ENCODE measurements around the gene SNX4. TPM values are rescaled to one million over a fixed set of nuclear protein-coding genes. Genes with fewer than 3 reads are reported as not detected.

The SNX4 gene
- total RNA-seq (2021; fragmentation: NEBNext Ultra II Directional; extraction: Animal tissue kit (Norgen Biotek cat#: 25700)) (21.7 and 23.1 TPM in 2 replicates), polyA plus RNA-seq (2011; rRNA removed) (3.1 and 7.2 TPM in 2 replicates), polyA minus RNA-seq (2011; rRNA and poly(A)+ RNA removed) (12.0 and 20.9 TPM in 2 replicates)
- polyA plus RNA-seq (2011; cell fraction: cytosol; rRNA removed): 9.5 TPM
- polyA plus RNA-seq (2011; cell fraction: nucleus; rRNA removed): 3.6 TPM
- polyA plus RNA-seq (2012, experiment 1 of 2): 22.8 to 29.0 TPM (median 26.0 TPM) in 4 replicates
- 1.9 TPM for polyA plus RNA-seq (2012, experiment 2 of 2)
- 10.8 TPM for polyA plus RNA-seq (2013, experiment 1 of 2)
- polyA plus RNA-seq (2013, experiment 2 of 2): 10.3 TPM
- 7.5 TPM for polyA minus RNA-seq (2011; cell fraction: cytosol; rRNA and poly(A)+ RNA removed)
- 11.6 TPM for polyA minus RNA-seq (2011; cell fraction: nucleus; rRNA and poly(A)+ RNA removed)
- long read RNA-seq, experiment 1, partial matches to known transcripts: 13 of 22 reads
- long read RNA-seq, experiment 1, other reads (novel, unspliced or antisense): 6 of 22 reads
- long read RNA-seq, experiment 2, transcript SNX4-201 (14 exons, 2,513 nt): major isoform, 8 of 10 reads
- long read RNA-seq, experiment 2, partial matches to known transcripts: 1 of 10 reads
- long read RNA-seq, experiment 2, other reads (novel, unspliced or antisense): 1 of 10 reads

DNA sequence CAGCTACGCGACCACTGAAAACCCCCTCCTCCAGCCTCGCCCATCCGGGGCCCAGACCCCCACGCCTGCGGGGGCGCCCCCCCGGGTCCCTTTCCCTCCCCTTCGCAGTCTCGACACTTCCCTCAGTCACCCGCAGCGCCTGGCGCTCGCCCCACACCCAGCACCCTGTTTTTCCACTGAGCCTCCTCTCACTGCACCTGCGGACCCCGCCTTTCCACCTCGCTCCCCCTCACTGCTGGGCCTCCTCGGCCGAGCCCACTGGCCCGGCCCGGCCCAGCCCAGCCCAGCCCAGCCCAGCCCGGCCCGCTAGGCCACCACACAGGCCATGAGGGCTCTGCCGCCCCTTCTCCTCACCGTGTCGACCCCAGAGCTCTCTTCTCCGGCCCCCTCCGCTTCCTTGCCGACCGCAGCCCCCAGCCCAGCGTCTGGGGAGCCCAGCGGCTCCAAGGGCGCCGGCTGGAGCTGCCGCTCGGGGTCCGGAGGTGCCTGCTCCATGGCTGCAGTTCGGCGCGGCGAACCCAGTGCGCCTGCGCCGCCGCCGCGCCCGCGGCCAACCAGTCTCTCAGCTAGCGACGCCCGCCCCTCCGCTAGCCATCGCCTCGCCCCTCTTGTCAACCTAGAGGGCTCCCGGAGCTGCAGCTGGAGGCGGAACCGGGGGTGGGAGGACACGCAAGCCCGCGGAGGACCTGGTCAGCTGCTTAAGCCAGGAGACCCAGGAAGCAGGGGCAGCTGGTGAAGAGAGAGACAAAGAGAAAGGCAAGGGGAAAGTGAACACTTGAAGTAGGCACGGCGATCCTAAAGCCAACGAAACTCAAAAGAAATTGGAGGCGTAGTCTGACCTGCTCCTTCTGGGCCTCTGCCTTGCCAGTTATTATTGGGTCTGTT lies at the start of gene SNX4:
Gene SNX4 (minus strand): TSS at position 525 of the 885 bp plus-strand sequence. CDS start 30 bp downstream, at position 495.
- Histone ChIP-seq H3K4ac (replicated peaks; ENCODE audit: insufficient read length, low read depth, low read length) (no peak within 1 kb of the TSS), H3K23me2 (ENCODE audit: low read depth, low read length) (peaks cover 3% of the 10 kb centered on the region; the same call in 1 of the 2 replicates), H2BK12ac (ENCODE audit: low read depth, low read length) (no peak within 1 kb of the TSS), H4K8ac (ENCODE audit: extremely low read depth, insufficient read depth, low read length) (peak within 1 kb of the TSS; percentile 98), H3K14ac (ENCODE audit: insufficient read length) (no peak within 1 kb of the TSS), H3K4me1 (replicated peaks in 1 of 4; ENCODE audit: control insufficient read depth in 3 of 4, insufficient read depth in 4 of 4, low read length in 3 of 4) (no peaks in the 10 kb centered on the region; a peak in 1 of 7 replicates), H4K91ac (replicated peaks; ENCODE audit: insufficient read length, low read length) (no peak within 1 kb of the TSS), H3K18ac (ENCODE audit: extremely low read depth, low read length) (peak within 1 kb of the TSS; percentile 48; the same call in 1 of the 2 replicates), H3K4me3 (ENCODE audit: extremely low read depth in 1 of 4, insufficient read depth in 2 of 4, low read depth in 3 of 4, low read length in 4 of 4) (peak within 1 kb of the TSS; percentile 76 to 92 (median 80)), H3K9ac (replicated peaks in 1 of 4; ENCODE audit: extremely low read depth in 1 of 4, low read depth in 3 of 4, low read length in 3 of 4) (peak within 1 kb of the TSS; percentile 73 to 98 (median 79)), H3K23ac (ENCODE audit: insufficient read length) (no peak within 1 kb of the TSS), H3K4me2 (ENCODE audit: insufficient read depth in 1 of 2, low read depth in 2 of 2, low read length in 2 of 2) (peak within 1 kb of the TSS; percentile 78 to 93), H4K5ac (ENCODE audit: insufficient read length, low read depth, low read length) (peak within 1 kb of the TSS; percentile 18), H3K27ac (ENCODE audit: low read depth, low read length) (peak within 1 kb of the TSS; percentile 54; the same call in 1 of the 2 replicates), H2AFZ (ENCODE audit: low read length) (peak within 1 kb of the TSS; percentile 95), H4K20me1 (replicated peaks in 1 of 2; ENCODE audit: control insufficient read depth in 1 of 2, insufficient read depth in 2 of 2, low read length in 2 of 2) (no peaks in the 10 kb centered on the region), H3K9me3 (ENCODE audit: insufficient read depth in 2 of 2, low read depth in 1 of 2, low read length in 1 of 2) (no peaks in the 10 kb centered on the region), H3K56ac (replicated peaks; ENCODE audit: insufficient read length, low read depth, low read length) (peak within 1 kb of the TSS; percentile 73), H2AK5ac (ENCODE audit: low read depth, low read length) (0 out of 2 replicates have a peak within 1 kb of the TSS, but pooled peaks have one; percentile 28), H2BK20ac (ENCODE audit: low read length) (no peak within 1 kb of the TSS), H3K36me3 (ENCODE audit: control insufficient read depth in 2 of 4, insufficient read depth in 4 of 4, low read length in 3 of 4) (peaks cover 0 to 9% (median 0%) of the 10 kb centered on the region in 4 experiments; a peak in 3 of 8 replicates), H2BK15ac (ENCODE audit: low read length) (no peak within 1 kb of the TSS), H2BK120ac (replicated peaks; ENCODE audit: low read depth, low read length) (no peak within 1 kb of the TSS), H3K79me2 (ENCODE audit: control insufficient read depth in 1 of 2, insufficient read depth in 2 of 2, low read length in 2 of 2) (peaks cover 3 to 21% of the 10 kb centered on the region in 2 experiments; a peak in 2 of 4 replicates), H2BK5ac (ENCODE audit: low read depth, low read length) (peak within 1 kb of the TSS; percentile 75; the same call in 1 of the 2 replicates), H3K27me3 (replicated peaks in 1 of 4; ENCODE audit: control insufficient read depth in 3 of 4, extremely low read depth in 1 of 4, insufficient read depth in 3 of 4, low read length in 3 of 4) (no peaks in the 10 kb centered on the region), H3K79me1 (ENCODE audit: low read depth, low read length) (no peaks in the 10 kb centered on the region)
- ChIA-PET CTCF (ENCODE audit: partially characterized antibody) (interaction anchor here (0.5 to 2.8 kb wide), 6 partner anchors 40 to 596 kb away, joined by 3 to 10 read pairs (median 3); no protein-coding TSS in a partner anchor), POLR2A (ENCODE audit: partially characterized antibody) (interaction anchor here (0.6 to 1.5 kb wide), 9 partner anchors 10 to 598 kb away, joined by 3 to 4 read pairs (median 3); no protein-coding TSS in a partner anchor)
- DNase-seq (ENCODE audit: low read depth in 1 of 2, low spot score in 2 of 2) (peak; percentile 60 to 86), FAIRE-seq (no peak)
- WGBS, 2 experiments (ENCODE audit: extremely low coverage in 1 of 2, insufficient coverage in 1 of 2, insufficient read length in 1 of 2, insufficient replicate concordance in 2 of 2, low coverage in 1 of 2, low lambda C conversion rate in 2 of 2, missing lambda C conversion rate in 1 of 2): 5% methylated on average over 37 of the region's 65 CpGs; no CpG with 5 or more reads in 1 of the 2 experiments
- TF ChIP-seq SAP30 (IDR thresholded peaks at IDR 0.05; ENCODE audit: insufficient read depth, insufficient replicate concordance, low read length): no peak
- TF ChIP-seq USF2 (IDR thresholded peaks at IDR 0.05; ENCODE audit: low read length): no peak
- TF ChIP-seq SIRT6 (IDR thresholded peaks at IDR 0.05; ENCODE audit: low read length): no peak
- no peak for TF ChIP-seq ZNF274 (IDR thresholded peaks at IDR 0.05; ENCODE audit: borderline replicate concordance, extremely low read depth, low read length)
- no peak for TF ChIP-seq TAF7 (optimal IDR thresholded peaks at IDR 0.05; ENCODE audit: borderline replicate concordance, low read depth, low read length)
- TF ChIP-seq CREB1 (IDR thresholded peaks at IDR 0.05): 0 out of 2 replicates have a peak, but pooled peaks have one; percentile 11
- no peak for TF ChIP-seq JUND (IDR thresholded peaks at IDR 0.05; ENCODE audit: low read length)
